Keratinocyte (primary cell): ENCODE measurements around the gene GATA1. TPM values are rescaled to one million over a fixed set of nuclear protein-coding genes. Genes with fewer than 3 reads are reported as not detected.

Experiments used
- DNase-seq: peaks from one replicate; pipeline ENCODE4 v3.0.0-alpha.2; 2011; ENCODE audit warnings: low read depth, missing footprints, low spot score
- FAIRE-seq: peaks from 2 replicates; lab custom pipeline; 2011; peaks lifted over from hg19 to GRCh38; lab: Jason Lieb, UNC
- H2AFZ ChIP-seq: 2 replicates; pipeline ENCODE4 v1.6.0; 2012; ENCODE audit warnings: low read length, control low read depth, inconsistent platforms; ENCODE audit not compliant: control insufficient read depth
- H3K27ac ChIP-seq: 2 replicates; pipeline ENCODE4 v1.5.1; 2011; ENCODE audit warnings: low read length; ENCODE audit not compliant: control insufficient read depth, insufficient read depth
- H3K27me3 ChIP-seq: 3 replicates; pipeline ENCODE4 v1.6.0; 2011; ENCODE audit warnings: low read length; ENCODE audit not compliant: control insufficient read depth, insufficient read depth; ENCODE audit errors: extremely low read depth
- H3K36me3 ChIP-seq, 2 experiments: 2 replicates in 1 of 2; 3 replicates in 1 of 2; pipeline ENCODE4 v1.5.1; 2011; ENCODE audit warnings: low read length in 2 of 2, mild to moderate bottlenecking in 1 of 2; ENCODE audit not compliant: control insufficient read depth in 2 of 2, insufficient read depth in 2 of 2; ENCODE audit errors: extremely low read depth in 1 of 2
- H3K4me1 ChIP-seq: 3 replicates; pipeline ENCODE4 v1.5.1; 2011; ENCODE audit warnings: low read length; ENCODE audit not compliant: control insufficient read depth, insufficient read depth; ENCODE audit errors: extremely low read depth
- H3K4me2 ChIP-seq: 3 replicates; pipeline ENCODE4 v1.6.0; 2011; ENCODE audit warnings: low read depth, low read length; ENCODE audit not compliant: control insufficient read depth, insufficient read depth; ENCODE audit errors: extremely low read depth
- H3K4me3 ChIP-seq, 3 experiments: fragments of 200-600 bp in 1 of 3; sonication (generic) in 1 of 3; 2 replicates in 2 of 3; 3 replicates in 1 of 3; pipeline ENCODE4 v1.5.1; 2011 to 2016; ENCODE audit warnings: low read length in 3 of 3, mild to moderate bottlenecking in 3 of 3, control low read depth in 2 of 3, inconsistent platforms in 1 of 3, low read depth in 1 of 3, mixed read lengths in 1 of 3, mixed run types in 1 of 3, moderate library complexity in 1 of 3; ENCODE audit not compliant: control insufficient read depth in 2 of 3, insufficient read depth in 2 of 3; ENCODE audit errors: extremely low read depth in 1 of 3
- H3K79me2 ChIP-seq: 2 replicates; pipeline ENCODE4 v1.6.0; 2012; ENCODE audit warnings: low read length; ENCODE audit not compliant: control insufficient read depth, insufficient read depth
- H3K9ac ChIP-seq: 3 replicates; pipeline ENCODE4 v1.6.0; 2011; ENCODE audit warnings: low read length; ENCODE audit not compliant: control insufficient read depth, insufficient read depth; ENCODE audit errors: extremely low read depth
- H3K9me1 ChIP-seq: 3 replicates; pipeline ENCODE4 v1.6.0; 2011; ENCODE audit warnings: low read length; ENCODE audit not compliant: control insufficient read depth, insufficient read depth; ENCODE audit errors: extremely low read depth
- H3K9me3 ChIP-seq: 2 replicates; pipeline ENCODE4 v1.5.1; 2012; ENCODE audit warnings: low read depth, low read length; ENCODE audit not compliant: control insufficient read depth
- H4K20me1 ChIP-seq: 3 replicates; pipeline ENCODE4 v1.6.0; 2011; ENCODE audit warnings: low read length; ENCODE audit not compliant: control insufficient read depth, insufficient read depth; ENCODE audit errors: extremely low read depth
- EZH2 ChIP-seq: IDR thresholded peaks from one replicate; pipeline ENCODE4 v1.6.1; 2012; ENCODE audit warnings: inconsistent platforms, mild to moderate bottlenecking, low read length, moderate library complexity
- dilution Hi-C: fragments of 300-500 bp; cut with MboI; formaldehyde crosslinking; loops from one replicate; pipeline ENCODE4 v1.7.0; 2020; ENCODE audit warnings: low sequenced_read_pairs; ENCODE audit not compliant: extremely low pct_ligation_motif_present
- polyA plus RNA-seq, 5 experiments: library from polyadenylated mRNA; depleted of rRNA in 3 of 5; stranded (reverse) in 3 of 5; stranded (forward) in 1 of 5; unstranded in 1 of 5; fragments of >200 nt; gene quantifications; 1 replicate in 1 of 5; 2 replicates in 3 of 5; 3 replicates in 1 of 5; pipeline versions ENCODE4 v1.2.1 to v1.2.3, GENCODE V29; 2011 to 2012; ENCODE audit warnings: missing spikeins in 2 of 5, low read depth in 1 of 5, low replicate concordance in 1 of 5
- TF ChIP-seq, protein P1 (sequence below), 3 experiments: IDR thresholded peaks in 1 of 3; conservative IDR thresholded peaks in 1 of 3; optimal IDR thresholded peaks in 1 of 3; 2 replicates in 2 of 3; 3 replicates in 1 of 3; pipeline versions ENCODE3 to v1.5.1; 2011; ENCODE audit warnings: low read length in 3 of 3, mild to moderate bottlenecking in 3 of 3, moderate library complexity in 2 of 3, control low read depth in 1 of 3, inconsistent platforms in 1 of 3; ENCODE audit not compliant: insufficient read depth in 2 of 3; ENCODE audit errors: extremely low read depth in 1 of 3

GATA1 gene
- polyA plus RNA-seq, 1 donor (not counting 4 experiments of a cell fraction or from before 2014, with no cell fraction given), result not detected

DNA sequence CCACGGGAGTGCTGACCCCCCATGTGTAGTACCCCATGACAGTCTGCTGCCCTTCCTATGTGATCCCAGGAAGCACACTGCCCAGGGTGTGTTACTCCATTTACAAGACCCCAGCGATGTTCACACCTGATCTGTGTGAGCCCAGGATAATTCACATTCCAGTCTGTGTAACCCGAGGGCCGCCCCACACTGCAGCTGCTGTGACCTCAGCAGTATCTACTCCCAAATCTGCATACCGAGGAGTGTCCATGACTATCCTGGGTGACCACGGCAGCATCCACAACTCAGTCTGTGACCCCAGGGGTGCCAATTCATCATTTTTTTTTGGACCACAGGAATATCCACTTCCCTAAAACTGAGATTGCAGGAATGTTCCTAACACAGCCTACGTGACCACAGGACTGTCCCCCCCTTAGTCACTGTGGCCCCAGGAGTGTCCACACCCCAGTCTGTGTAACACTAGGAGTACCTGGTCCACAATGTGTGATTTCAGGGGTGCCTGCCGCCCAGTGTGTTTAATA, 32.6 kb upstream of the GATA1 start:
- no peaks in the 10 kb centered on the region for H3K9me3 ChIP-seq
- FAIRE-seq, result no peak
- dilution Hi-C loops, result no loop called here
- H3K27ac ChIP-seq, result no peak overlapping the region
- no peak overlapping the region for H3K4me2 ChIP-seq
- no peaks in the 10 kb centered on the region for H3K36me3 ChIP-seq
- H3K4me3 ChIP-seq, result no peak overlapping the region
- no peaks in the 10 kb centered on the region for H4K20me1 ChIP-seq
- TF ChIP-seq, protein P1, sequence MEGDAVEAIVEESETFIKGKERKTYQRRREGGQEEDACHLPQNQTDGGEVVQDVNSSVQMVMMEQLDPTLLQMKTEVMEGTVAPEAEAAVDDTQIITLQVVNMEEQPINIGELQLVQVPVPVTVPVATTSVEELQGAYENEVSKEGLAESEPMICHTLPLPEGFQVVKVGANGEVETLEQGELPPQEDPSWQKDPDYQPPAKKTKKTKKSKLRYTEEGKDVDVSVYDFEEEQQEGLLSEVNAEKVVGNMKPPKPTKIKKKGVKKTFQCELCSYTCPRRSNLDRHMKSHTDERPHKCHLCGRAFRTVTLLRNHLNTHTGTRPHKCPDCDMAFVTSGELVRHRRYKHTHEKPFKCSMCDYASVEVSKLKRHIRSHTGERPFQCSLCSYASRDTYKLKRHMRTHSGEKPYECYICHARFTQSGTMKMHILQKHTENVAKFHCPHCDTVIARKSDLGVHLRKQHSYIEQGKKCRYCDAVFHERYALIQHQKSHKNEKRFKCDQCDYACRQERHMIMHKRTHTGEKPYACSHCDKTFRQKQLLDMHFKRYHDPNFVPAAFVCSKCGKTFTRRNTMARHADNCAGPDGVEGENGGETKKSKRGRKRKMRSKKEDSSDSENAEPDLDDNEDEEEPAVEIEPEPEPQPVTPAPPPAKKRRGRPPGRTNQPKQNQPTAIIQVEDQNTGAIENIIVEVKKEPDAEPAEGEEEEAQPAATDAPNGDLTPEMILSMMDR (optimal IDR thresholded peaks at IDR 0.05 in 1 of 3, IDR thresholded peaks at IDR 0.05 in 1 of 3, conservative IDR thresholded peaks at IDR 0.05 in 1 of 3; ENCODE audit: extremely low read depth in 1 of 3, insufficient read depth in 2 of 3, low read length in 3 of 3), result no peak
- no peak for TF ChIP-seq EZH2
- no peaks in the 10 kb centered on the region for H3K79me2 ChIP-seq
- no peak for DNase-seq
- H3K9ac ChIP-seq, result no peak overlapping the region
- no peaks in the 10 kb centered on the region for H3K4me1 ChIP-seq
- no peaks in the 10 kb centered on the region for H3K9me1 ChIP-seq
- H3K27me3 ChIP-seq, result no peaks in the 10 kb centered on the region
- no peak overlapping the region for H2AFZ ChIP-seq

DNA sequence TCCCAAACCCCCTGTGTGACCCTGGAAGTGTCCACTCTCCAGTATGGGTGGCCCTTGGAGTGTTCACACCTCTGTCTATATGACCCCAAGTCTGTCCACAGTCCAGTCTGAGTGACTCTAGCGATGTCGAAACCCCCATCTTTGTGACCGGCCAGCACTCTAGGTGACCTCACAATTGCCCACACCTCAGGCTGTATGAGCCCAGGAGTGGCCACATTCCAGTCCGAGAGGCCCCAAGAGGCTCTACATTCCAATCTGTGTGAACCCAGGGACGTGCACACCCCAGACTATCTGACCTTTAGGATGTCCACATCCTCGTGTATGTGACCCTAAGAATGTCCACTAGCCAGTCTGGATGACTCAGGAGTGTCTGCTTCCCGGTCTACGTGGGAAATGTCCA, 32.2 kb upstream of the GATA1 start:
- Histone ChIP-seq H3K27ac (no peak overlapping the region), H3K36me3 (no peaks in the 10 kb centered on the region), H3K9me1 (no peaks in the 10 kb centered on the region), H2AFZ (no peak overlapping the region), H3K4me1 (no peaks in the 10 kb centered on the region), H3K9me3 (no peaks in the 10 kb centered on the region), H3K9ac (no peak overlapping the region), H4K20me1 (no peaks in the 10 kb centered on the region), H3K27me3 (no peaks in the 10 kb centered on the region), H3K4me2 (no peak overlapping the region), H3K79me2 (no peaks in the 10 kb centered on the region), H3K4me3 (no peak overlapping the region)
- TF ChIP-seq EZH2, result no peak
- TF ChIP-seq, protein P1 (optimal IDR thresholded peaks at IDR 0.05 in 1 of 3, IDR thresholded peaks at IDR 0.05 in 1 of 3, conservative IDR thresholded peaks at IDR 0.05 in 1 of 3; ENCODE audit: extremely low read depth in 1 of 3, insufficient read depth in 2 of 3, low read length in 3 of 3), result no peak
- no peak for FAIRE-seq
- dilution Hi-C loops, result no loop called here
- no peak for DNase-seq
